ENCODE results near the gene RANBP17.

RANBP17 gene

DNA sequence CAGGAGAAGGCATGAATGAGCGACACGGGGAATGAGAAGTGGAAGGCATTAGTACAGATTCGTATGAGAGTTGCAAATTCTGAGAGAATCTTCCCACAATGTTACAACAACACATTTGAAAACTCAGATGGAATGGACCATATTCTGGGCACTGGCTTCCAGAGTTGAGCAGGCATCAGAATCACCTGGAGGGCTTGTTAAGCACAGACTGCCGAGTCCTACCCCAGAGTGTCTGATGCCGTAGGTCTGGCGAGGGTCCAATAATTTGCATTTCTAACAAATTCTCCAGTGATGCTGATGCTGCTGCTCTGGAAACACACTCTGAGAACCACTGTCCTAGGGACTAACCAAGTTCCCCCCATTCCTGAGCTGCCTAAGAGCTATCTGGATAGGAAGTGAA is 444.3 kb downstream of the RANBP17 start:
- no peak overlapping the region for H3K4me3 ChIP-seq (ENCODE audit: low read length)
- no peak for DNase-seq (ENCODE audit: low read depth, low spot score)

DNA sequence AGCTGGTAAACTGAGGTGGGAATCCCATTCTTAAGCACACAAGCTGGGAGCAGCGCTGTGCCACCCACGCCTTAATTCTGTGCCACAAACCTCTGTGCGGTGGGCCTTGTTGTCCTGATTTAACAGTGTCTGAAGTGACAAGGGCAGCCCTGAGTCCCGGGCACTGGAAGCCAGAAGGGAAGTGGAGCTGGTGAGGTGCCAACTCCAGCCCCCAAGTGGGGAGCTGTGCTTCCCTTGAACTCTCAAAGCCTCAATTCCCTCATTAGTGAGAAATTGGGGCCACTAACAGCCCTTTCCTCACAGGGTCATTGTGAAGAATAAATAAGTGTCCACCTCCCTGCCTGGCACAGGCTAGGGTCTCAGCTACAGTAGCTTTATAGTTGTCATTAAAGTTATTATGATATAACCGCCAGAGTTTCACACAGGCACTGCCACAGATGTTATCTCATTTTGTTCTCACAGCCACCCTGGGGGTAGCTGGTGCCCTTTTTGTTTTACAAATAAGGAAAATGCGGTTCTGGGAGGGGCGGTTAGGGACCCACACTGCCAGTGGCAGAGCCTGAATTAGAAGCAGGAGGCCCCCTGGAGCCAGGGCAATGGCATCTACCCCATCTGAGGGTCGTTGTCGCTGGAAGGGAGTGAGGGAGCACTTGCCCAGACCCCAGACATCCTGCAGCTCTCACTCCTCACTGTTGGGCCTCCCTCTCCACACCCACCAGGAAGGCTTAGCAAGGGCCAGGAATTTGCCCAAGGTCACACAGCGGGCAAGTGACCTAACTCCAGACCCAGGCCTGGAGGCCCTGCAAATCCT is 445.2 kb downstream of the RANBP17 start:
- DNase-seq (ENCODE audit: low read depth, low spot score) = peak; percentile 44
- H3K4me3 ChIP-seq (ENCODE audit: low read length) = no peak overlapping the region

DNA sequence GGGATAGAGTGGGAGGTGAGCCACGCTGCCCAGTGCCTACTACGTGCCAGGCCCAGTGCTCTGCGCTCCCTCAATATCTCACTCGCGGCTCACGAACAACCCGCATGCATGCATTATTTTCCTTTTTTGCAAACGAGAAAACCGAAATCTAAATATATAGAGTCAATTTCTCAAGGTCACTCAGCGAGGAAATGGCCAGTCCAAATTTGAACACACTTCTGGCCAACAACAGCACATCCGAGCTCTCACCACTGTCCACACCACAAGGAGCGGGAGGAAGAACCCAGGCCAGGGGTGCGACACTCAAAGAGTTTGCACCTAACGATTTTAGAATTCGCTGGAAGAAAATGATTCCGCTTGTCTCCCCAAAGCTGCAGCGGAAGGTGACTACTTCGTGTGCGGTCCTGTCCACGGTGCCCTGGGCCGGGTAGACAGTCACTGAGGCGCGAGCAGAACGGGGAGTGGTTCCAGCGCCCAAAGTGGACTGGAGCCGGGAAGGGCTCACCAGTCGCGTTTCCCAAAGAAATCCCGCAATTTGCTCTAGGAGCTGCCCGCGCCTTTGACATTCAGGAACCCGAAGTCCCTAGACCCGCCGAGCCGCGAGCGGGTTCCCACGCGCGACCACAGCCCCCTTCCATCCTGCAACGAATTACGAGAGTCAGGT is 446.1 kb downstream of the RANBP17 start:
- H3K4me3 ChIP-seq (ENCODE audit: low read length) = no peak overlapping the region
- DNase-seq (ENCODE audit: low read depth, low spot score) = no peak

DNA sequence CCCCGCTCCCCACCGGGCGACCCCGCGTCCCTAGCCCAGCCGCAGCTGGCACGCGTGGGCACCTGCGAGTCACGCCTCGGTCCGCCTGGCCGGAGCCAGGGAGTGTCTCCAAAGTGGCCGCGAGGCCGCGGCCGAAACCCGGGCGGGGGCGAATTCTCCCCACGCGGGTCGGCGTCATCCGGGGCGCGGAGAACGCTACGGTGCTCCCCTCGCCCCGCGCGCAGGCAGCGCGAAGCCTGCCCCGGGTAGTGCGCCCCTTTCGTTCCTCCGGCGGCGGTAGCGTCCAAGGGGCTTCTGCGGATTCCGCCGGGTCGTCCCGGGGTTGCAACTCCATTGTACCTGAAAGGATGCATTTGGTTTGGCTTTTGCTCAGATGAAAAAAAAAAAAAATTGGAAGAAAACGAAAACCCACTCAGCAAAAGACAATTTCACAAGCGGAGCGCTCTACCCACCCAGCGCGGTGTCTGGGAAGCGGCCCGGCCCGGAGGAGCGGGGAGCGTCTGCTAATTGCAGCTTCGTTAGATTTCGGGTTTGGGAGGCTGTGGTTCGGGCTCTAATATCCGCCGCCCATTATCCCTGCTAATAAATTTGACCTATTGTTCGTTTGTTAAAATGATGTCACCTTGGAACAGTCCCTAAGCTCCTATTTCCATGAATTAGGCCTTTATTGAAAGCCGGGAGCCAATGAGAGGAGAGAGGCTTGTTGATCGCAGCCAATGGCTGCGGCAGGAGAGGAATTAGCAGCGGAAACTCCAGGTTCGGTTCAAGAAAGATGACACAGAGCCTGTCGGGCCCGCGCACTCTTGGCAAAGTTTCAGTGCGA is 446.8 kb downstream of the RANBP17 start, which contains the start of gene TLX3:
TLX3 (plus strand) TSS at position 796 of the 823 bp plus-strand sequence. CDS start 118 bp downstream, outside the sequence.
- DNase-seq (ENCODE audit: low read depth, low spot score) = no peak
- H3K4me3 ChIP-seq (ENCODE audit: low read length) = no peak within 1 kb of the TSS

DNA sequence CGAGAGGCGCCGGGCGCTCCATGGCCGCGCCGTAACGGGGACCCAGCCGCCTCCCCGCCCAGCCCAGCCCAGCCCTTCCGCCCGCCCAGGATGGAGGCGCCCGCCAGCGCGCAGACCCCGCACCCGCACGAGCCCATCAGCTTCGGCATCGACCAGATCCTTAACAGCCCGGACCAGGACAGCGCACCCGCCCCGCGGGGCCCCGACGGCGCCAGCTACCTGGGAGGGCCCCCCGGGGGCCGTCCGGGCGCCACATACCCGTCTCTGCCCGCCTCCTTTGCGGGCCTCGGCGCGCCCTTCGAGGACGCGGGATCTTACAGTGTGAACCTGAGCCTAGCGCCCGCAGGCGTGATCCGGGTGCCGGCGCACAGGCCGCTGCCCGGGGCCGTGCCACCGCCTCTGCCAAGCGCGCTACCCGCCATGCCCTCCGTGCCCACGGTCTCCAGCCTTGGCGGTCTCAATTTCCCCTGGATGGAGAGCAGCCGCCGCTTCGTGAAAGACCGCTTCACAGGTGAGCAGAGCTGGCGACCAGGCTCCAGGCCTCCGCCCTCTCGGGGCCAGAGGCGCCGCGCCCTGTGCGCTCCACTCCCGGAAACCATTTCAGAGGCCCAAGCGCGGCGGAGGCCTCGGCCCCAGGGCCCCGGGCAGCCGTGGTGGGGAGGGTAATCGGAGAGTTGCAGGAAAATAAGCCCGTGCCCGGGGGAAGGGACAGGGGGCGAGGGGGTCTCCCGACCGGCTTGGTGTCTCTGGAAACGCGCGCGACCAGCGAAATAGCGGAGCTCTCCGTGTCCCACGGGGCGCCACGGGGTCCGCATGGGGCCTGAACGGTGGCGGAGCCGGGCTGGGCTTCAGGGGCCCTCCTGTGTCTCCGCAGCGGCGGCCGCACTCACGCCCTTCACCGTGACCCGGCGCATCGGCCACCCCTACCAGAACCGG is 447.7 kb downstream of the RANBP17 start:
- DNase-seq (ENCODE audit: low read depth, low spot score) = no peak
- no peak overlapping the region for H3K4me3 ChIP-seq (ENCODE audit: low read length)

DNA sequence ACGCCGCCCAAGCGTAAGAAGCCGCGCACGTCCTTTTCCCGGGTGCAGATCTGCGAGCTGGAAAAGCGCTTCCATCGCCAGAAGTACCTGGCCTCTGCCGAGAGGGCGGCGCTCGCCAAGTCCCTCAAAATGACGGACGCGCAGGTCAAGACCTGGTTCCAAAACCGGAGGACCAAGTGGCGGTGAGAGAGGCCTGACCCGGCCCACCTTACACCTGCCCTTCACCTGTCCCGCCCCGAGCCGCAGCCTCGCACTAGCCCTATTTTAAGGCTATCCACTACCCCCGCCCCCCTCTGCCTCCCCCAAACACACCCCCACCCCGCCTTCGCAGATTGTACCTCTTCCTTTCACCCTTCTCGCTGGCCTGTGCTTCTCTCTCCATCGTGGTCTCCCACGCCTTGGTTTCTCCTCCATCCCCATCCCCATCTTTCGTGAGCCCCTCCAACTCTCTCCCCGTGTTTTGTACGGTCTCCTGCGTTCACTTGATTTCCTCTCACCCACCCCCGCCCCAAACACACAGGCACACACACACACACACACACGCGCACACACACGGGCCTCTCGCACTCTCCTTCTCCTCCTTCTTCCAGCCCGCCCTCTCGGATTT is 448.5 kb downstream of the RANBP17 start:
- no peak overlapping the region for H3K4me3 ChIP-seq (ENCODE audit: low read length)
- DNase-seq (ENCODE audit: low read depth, low spot score) = no peak

DNA sequence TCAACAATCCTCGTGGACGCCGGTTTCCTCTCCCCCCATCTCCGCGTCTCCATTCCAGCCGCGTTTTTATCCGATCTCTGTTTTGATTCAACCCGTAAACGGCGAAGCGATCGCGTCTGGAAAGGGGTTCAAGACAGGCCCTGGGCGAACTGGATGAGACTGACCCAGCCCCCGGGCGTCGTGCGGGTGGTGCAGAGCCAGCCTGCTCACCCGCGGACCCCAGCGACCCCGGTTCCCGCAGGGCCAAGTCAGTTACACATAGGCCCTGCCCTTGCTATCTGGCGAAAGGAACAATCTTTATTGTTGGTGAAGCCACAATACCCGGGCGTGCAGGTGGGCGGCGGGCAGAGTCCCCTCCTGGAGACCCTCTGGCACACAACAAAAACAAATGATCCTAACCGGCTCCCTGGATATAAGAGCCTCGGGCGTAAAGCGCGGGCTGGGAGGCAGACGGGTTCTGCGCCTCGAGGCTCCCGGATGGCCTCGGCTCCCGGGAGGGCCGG is 449.1 kb downstream of the RANBP17 start:
- no peak for DNase-seq (ENCODE audit: low read depth, low spot score)
- H3K4me3 ChIP-seq (ENCODE audit: low read length) = no peak overlapping the region

DNA sequence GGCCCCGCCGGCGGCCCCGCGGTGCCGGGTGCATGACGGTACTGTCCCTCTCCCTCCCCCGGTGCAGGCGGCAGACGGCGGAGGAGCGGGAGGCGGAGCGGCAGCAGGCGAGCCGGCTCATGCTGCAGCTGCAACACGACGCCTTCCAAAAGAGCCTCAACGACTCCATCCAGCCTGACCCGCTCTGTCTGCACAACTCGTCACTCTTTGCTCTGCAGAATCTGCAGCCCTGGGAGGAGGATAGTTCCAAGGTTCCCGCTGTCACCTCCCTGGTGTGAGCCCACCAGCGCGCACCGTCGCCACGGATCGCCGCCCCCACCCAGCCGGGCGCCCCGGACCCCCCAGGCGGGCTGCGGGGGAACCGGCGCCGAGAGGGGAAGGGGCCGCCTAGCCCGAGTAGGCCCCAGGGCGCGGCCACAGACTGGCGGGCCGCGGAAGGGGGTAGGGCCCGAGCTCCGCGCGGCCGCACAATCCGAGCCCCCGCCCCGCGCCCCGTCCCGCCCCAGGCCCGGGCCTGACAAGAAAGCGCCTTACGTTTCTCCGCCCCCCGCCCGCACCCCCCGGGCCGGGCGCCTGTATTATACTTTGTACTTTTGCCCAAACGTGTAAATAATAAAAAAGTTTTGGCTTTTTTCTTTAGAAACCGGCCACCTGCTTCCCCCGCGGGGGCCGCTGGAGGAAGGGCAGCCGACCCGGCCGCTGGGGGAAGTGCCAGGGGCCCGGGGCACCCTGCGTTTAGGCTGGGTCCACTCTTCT is 449.7 kb downstream of the RANBP17 start:
- DNase-seq (ENCODE audit: low read depth, low spot score) = no peak
- no peak overlapping the region for H3K4me3 ChIP-seq (ENCODE audit: low read length)

DNA sequence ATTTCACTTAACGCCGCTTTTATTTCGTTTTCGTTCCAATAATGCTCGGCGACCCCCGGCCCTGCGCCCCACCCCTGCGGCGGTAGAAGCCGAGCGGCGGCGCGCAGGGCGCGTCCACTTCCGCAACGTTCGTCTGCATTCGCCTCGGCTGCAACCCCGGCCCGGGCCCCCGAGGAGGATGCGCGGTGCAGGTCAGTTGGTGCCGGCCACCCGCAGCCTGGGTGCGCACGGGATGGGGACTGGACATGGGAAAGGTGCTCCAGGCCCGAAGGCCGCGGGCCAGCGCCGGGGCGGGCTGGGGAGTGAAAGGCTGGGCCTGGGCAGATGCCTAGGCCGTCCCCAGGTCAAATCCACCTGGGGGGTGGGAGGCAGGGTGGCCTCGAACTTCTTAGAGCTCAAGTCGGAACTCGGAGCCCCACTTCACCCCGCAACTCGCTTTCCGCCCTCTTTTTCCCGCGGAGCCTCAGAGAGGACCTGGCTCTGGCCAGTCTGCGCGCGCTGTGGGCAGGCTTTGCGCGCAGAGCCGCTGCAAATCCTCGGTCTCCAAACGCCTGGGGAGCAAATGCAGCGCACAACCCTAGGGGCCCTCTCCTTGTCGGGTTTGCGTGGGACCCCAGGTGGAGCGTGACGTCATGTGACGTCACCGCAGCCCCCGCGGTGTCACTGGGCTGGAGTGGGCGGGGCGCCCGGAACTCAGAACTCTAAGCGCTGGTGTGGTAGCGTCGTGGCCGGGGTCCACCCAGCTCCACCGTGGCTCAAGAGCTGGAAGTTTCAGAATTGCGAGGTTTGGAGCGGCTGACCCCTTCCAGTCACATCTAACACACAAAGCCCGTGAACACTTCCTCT is 450.5 kb downstream of the RANBP17 start:
- DNase-seq (ENCODE audit: low read depth, low spot score) = no peak
- H3K4me3 ChIP-seq (ENCODE audit: low read length) = no peak overlapping the region

DNA sequence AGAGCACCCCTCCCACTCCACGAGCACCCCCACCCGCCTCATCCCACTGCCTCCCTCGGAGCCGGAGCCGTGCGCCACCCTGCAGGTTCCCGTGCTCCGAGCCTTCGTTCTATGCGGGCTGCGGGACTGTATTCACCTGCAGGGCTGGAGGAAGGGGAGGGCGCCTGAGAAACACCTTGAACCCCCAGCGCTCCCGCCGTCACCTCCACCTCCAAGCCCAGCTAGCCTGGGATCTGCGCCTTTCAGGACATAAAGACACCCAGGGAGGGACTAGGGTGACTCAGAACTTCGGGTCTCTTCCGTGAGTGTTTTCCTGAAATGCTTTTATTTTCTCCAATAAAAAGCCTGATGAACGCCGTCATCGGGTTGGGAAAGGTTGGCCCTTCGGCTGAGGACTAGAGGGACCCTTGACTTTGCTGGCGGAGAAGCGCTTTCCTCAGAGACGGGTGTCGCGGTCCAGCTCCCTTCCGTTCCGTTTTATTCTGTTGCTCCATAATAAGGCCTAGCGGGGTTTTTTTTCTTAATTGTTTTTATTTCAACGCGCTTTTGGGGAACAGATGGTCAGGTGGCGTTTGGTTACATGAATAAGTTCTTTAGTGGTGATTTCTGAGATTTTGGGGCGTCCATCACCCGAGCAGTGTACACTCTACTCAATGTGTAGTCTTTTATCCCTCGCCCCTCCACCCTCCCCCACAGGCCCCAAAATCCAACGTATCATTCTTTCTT is 451.8 kb downstream of the RANBP17 start:
- DNase-seq (ENCODE audit: low read depth, low spot score) = no peak
- H3K4me3 ChIP-seq (ENCODE audit: low read length) = no peak overlapping the region

DNA sequence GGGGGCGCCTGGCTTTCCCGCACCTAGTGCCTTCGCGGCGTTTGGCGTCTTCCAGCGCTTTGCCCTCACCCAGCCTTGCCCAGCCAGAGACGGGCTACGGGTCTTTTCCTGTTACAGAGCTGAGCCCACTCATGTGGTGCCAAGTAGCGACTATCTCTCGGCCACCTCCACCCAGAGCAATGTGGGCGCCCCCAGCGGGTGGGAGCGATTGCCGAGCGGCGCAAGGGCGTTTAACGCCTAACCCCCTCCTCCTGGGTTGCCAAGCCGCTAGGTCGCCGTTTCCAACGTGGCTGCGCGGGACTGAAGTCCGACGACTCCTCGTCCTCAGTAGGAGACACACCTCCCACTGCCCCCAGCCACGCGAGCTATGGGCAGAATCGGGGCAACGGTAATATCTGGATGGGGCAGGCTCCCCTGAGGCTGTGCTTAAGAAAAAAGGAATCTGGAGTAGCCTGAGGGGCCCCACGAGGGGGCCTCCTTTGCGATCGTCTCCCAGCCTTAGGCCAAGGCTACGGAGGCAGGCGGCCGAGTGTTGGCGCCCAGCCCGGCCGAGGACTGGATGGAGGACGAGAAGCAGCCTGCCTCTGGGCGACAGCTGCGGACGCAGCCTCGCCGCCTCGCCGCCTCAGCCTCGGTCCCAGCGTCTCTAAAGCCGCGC is 453.0 kb downstream of the RANBP17 start:
- no peak overlapping the region for H3K4me3 ChIP-seq (ENCODE audit: low read length)
- DNase-seq (ENCODE audit: low read depth, low spot score) = no peak

DNA sequence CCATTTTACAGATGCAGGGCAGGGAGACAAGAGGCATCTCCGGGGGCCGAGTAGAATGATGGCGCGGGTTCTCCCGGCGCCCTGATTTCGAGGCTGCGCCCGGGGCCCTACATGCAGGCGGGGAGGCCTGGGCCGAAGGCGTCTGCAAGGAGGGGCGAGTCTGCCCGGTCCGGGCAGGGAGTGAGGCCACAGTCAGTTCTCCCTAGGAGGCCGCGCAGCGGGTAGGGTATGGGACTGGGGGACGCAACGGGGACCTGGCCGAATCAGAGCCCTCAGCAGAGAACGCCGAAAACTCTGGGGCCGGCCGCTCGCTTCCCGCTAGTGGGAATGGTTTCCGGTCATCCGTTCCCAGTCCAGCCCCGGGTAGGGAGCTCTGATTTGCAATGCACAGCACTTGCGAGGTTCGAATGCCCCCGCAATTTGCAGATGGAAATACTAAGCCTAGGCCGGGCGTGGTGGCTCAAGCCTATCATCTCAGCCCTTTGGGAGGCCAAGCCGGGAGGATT is 453.6 kb downstream of the RANBP17 start:
- no peak overlapping the region for H3K4me3 ChIP-seq (ENCODE audit: low read length)
- no peak for DNase-seq (ENCODE audit: low read depth, low spot score)

DNA sequence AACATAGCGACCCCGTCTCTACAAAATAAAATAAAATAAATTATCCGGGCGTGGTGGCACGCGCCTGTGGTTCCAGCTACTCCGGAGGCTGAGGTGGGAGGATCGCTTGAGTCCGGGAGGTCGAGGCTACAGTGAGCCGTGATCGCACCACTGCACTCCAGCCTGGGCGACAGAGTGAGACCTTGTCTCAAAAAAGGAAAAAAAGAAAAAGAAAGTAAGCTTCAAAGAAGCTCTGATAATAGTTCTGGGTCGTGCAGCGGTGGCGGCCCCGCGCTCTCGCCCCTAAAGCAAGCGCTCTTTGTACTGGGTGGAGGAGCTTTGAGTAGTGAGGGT is 454.1 kb downstream of the RANBP17 start:
- no peak for DNase-seq (ENCODE audit: low read depth, low spot score)
- H3K4me3 ChIP-seq (ENCODE audit: low read length) = no peak overlapping the region

DNA sequence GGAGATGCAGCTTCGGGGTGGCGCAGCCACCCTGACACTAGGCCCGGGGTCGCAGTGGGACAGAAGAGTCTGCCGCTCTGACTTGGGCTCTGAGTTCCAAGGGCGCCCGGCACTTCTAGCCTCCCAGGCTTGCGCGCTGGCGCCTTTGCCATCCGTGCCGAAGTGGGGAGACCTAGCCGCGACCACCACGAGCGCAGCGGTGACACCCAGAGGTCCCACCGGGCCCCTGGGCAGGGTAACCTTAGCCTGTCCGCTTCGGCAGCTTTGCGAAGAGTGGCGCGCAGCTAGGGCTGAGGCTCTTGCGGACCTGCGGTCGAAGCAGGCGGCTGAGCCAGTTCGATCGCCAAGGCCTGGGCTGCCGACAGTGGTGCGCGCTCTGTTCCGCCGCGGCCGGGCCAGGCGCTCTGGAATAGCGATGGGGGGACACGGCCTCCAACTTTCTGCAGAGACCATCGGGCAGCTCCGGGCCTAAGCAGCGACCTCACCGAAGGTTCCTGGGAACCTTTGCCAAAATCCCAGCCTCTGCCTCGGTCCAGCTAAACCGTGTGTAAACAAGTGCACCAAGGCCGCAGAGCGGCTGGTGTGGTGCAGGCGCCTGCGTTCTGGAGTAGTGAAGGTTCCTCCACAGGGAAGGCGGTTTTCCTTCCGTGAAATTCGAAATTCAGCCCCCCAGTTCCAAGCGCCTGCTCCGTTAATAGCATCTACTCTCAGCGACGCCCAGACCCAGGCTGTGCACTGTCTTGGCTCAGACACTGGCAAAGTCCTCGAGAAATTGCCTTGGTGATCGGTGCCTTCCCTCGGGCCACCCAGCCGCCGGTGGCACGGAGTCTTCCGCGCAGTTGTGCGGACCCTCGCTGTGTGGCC is 454.7 kb downstream of the RANBP17 start:
- no peak for DNase-seq (ENCODE audit: low read depth, low spot score)
- H3K4me3 ChIP-seq (ENCODE audit: low read length) = no peak overlapping the region

DNA sequence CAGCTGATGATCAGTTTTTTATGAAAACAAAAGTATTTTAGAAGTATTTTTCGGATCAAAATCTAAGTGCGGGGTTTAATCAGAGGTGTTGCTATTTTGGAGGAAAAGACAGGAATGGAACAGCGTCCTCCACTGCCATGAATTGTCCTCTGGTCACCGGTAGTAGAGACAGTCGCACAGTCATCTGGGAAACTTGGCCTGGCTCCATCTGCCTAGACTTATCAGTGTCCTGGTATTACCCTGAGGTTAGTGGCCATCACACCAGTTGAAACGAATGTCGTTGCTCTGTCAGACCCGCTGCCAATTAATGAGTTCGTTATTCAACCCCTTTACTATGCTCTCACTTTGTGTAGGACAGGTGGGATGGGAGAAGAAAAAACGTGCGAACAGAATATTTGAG is 455.4 kb downstream of the RANBP17 start:
- H3K4me3 ChIP-seq (ENCODE audit: low read length) = no peak overlapping the region
- DNase-seq (ENCODE audit: low read depth, low spot score) = no peak
